H1 (cell line): ENCODE measurements around the gene NFAM1. TPM values are rescaled to one million over a fixed set of nuclear protein-coding genes. Genes with fewer than 3 reads are reported as not detected.

Experiments used
- ATF2 ChIP-seq: IDR thresholded peaks from 2 replicates; pipeline ENCODE4 v1.6.1; 2012; ENCODE audit warnings: low read length, inconsistent platforms
- BCL11A ChIP-seq, 2 experiments: IDR thresholded peaks; one replicate each; pipeline ENCODE4 v1.6.1; 2011; ENCODE audit warnings: low read depth in 2 of 2, low read length in 2 of 2, mild to moderate bottlenecking in 2 of 2
- CREB1 ChIP-seq: IDR thresholded peaks from 2 replicates; pipeline ENCODE4 v1.6.1; 2012; ENCODE audit warnings: inconsistent platforms
- CTCF ChIP-seq, 3 experiments: IDR thresholded peaks; 1 replicate in 2 of 3; 2 replicates in 1 of 3; pipeline versions ENCODE4 v1.5.1 to v1.6.1; 2011; ENCODE audit warnings: low read length in 3 of 3, mild to moderate bottlenecking in 3 of 3, inconsistent platforms in 2 of 3, low read depth in 1 of 3, moderate library complexity in 1 of 3; ENCODE audit not compliant: insufficient read depth in 1 of 3; ENCODE audit errors: control extremely low read depth in 1 of 3
- KDM1A ChIP-seq: fragments of 200-600, 300-600 bp; sonication (generic); IDR thresholded peaks from 2 replicates; pipeline ENCODE4 v1.7.1; 2016; ENCODE audit warnings: mild to moderate bottlenecking, low read length, borderline replicate concordance
- KDM4A ChIP-seq: IDR thresholded peaks from one replicate; pipeline ENCODE4 v1.7.1; 2012; ENCODE audit warnings: low read depth, mild to moderate bottlenecking, moderate library complexity, low read length, inconsistent platforms; ENCODE audit not compliant: severe bottlenecking
- POU5F1 ChIP-seq: IDR thresholded peaks from 2 replicates; pipeline ENCODE4 v1.6.1; 2011; ENCODE audit warnings: low read depth, mild to moderate bottlenecking, low read length, moderate library complexity
- SIRT6 ChIP-seq: IDR thresholded peaks from one replicate; pipeline ENCODE4 v1.7.1; 2012; ENCODE audit warnings: low read length, inconsistent platforms
- SRF ChIP-seq: IDR thresholded peaks from 2 replicates; pipeline ENCODE4 v1.6.1; 2011; ENCODE audit warnings: mild to moderate bottlenecking, low read depth, low read length, moderate library complexity
- polyA plus RNA-seq, 7 experiments: library from polyadenylated mRNA; depleted of rRNA in 3 of 7; stranded (reverse) in 5 of 7; unstranded in 2 of 7; fragments of >200 nt in 5 of 7; fragments of 200-250 nt in 2 of 7; gene quantifications; 1 replicate in 5 of 7; 2 replicates in 1 of 7; 4 replicates in 1 of 7; pipeline versions ENCODE4 v1.2.1 to v1.2.3, GENCODE V29; 2011 to 2013; ENCODE audit warnings: missing spikeins in 2 of 7, mixed read lengths in 2 of 7
- total RNA-seq: library from RNA; stranded (reverse); fragmentation: NEBNext Ultra II Directional; extraction: Animal tissue kit (Norgen Biotek cat#: 25700); gene quantifications from 2 replicates; pipeline ENCODE4 v1.2.1, GENCODE V29; 2021

The NFAM1 gene
- total and polyA plus RNA-seq, 2 of the 8 experiments (the other 6 are each of a cell fraction or from before 2014, with no cell fraction given) = 0.62 to 0.73 TPM

GRCh38 chr22:42343121-42343454 lies 89.1 kb downstream of the NFAM1 start (continued):
- TF ChIP-seq POU5F1 (no peak), SRF (no peak), SIRT6 (no peak), KDM1A (peak; percentile 99), BCL11A (IDR thresholded peaks at IDR 0.05; ENCODE audit: low read depth in 2 of 2, low read length in 2 of 2) (no peak), KDM4A (no peak), CREB1 (no peak), ATF2 (no peak), CTCF (IDR thresholded peaks at IDR 0.05; ENCODE audit: control extremely low read depth in 1 of 3, insufficient read depth in 1 of 3, low read depth in 1 of 3, low read length in 3 of 3) (no peak)
